ENCODE measurements around the gene HOXB4. TPM values are rescaled to one million over a fixed set of nuclear protein-coding genes. Genes with fewer than 3 reads are reported as not detected.
"Not testable (repeated sequence)": the region's sequence is repeated elsewhere in the genome, so short reads cannot be mapped to it uniquely, and the experiment has no call there.

HOXB4 gene
- total RNA-seq, 2 donors from 2014 or later = 1.9 to 3.3 TPM

DNA sequence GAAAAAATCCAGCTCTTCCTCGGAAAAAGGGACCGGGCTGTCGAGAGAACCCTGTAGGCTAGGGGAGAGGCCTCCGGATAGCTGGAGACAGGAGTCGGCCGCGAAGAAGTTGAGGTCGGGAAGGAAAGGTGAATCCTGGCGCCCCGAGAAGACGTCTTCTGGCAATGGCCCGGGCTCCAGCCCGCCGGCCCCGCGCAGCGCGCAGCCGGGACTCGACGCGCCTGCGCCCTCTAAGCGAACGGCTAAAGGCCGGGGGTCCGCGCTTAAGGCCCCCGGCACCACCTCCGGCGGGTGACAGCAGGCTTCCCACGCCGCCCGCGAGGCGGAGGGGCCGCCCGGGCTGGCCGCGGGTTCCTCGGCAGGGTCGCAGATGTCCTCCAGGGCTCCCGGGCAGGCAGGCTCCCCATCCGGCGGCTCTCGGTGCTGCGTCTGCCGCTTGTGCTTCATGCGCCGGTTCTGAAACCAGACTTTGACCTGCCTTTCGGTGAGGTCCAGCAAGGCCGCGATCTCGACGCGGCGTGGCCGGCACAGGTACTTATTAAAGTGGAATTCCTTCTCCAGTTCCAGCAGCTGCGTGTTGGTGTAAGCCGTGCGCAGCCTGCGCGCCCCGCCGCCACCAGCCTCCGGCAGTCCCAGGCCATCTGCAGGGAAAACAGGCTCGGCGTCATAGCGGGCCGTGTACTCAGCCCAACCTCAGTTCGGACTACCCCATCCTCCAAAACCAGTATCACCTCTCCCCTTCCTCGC, 34.9 kb downstream of the HOXB4 start:
- ATAC-seq (replicated peaks in 1 of 2) = peak; percentile 66 to 72
- H3K9me3 Mint-ChIP-seq = no peaks in the 10 kb centered on the region
- H3K27me3 Mint-ChIP-seq (ENCODE audit: low read depth) = peaks cover 7% of the 10 kb centered on the region
- peak overlapping the region; percentile 90 to 96 for H3K4me3 Mint-ChIP-seq
- DNase-seq = peak; percentile 77 to 78
- H3K36me3 Mint-ChIP-seq (ENCODE audit: insufficient read depth in 2 of 2) = peaks cover 8 to 10% of the 10 kb centered on the region in 2 donors
- H3K4me1 Mint-ChIP-seq (ENCODE audit: low read depth) = peaks cover 56% of the 10 kb centered on the region
- peak overlapping the region; percentile 99 for H3K27ac Mint-ChIP-seq

DNA sequence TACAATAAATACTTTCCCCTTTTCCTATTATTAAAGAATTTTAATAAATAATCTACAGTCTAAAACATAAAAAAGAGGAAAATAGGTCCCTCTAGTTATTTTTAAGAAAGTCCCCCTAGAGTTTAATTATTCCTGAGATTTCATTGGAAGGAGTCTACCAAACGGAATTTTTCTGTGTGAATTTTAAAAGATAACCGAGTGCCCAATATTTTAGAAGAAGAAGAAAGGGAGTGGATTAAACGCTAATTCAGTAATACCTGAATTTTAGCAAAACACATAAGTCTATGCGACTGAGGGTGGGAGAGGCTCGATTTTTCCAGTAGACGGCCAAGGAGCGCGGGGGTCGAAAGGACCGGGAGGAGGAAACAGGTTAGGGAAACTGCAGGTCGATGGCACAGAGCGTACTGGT, 35.4 kb downstream of the HOXB4 start:
- peak overlapping the region; percentile 90 to 96 for H3K4me3 Mint-ChIP-seq
- H3K27ac Mint-ChIP-seq = peak overlapping the region; percentile 99
- H3K36me3 Mint-ChIP-seq (ENCODE audit: insufficient read depth in 2 of 2) = peaks cover 8 to 10% of the 10 kb centered on the region in 2 donors
- H3K27me3 Mint-ChIP-seq (ENCODE audit: low read depth) = peaks cover 7% of the 10 kb centered on the region
- peaks cover 51% of the 10 kb centered on the region for H3K4me1 Mint-ChIP-seq (ENCODE audit: low read depth)
- DNase-seq (no peak), ATAC-seq (replicated peaks in 1 of 2) (peak in 1 of 2 donors; percentile 8)
- no peaks in the 10 kb centered on the region for H3K9me3 Mint-ChIP-seq

DNA sequence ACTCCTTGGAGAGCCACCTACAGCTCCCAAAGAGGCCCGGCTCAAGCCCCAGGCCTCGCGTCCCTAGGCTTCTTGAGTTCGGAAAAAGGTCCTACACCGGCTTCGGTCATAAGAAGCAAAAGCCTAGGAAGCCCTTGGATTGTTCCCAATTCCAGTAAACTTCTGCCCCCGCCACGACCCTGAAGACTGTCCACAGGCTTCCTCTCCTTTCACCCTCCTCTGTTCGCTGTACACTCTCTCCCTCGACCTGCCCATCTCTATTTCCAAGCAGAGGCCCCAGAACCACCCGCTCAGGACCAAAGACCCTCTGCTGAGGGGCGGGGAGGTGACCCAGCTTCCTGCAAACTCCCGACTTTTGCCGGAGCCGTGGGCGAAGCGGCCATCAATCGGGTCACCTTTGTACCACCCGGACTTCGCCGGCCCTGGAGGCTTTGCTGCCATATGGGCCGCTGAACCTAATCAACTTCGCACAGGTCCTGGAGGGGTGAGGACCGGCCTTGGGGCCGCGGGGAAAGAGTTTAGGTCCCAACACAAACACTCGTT, 36.0 kb downstream of the HOXB4 start:
- peak; percentile 23 to 50 for DNase-seq
- Mint-ChIP-seq H3K4me1 (ENCODE audit: low read depth) (peaks cover 46% of the 10 kb centered on the region), H3K9me3 (no peaks in the 10 kb centered on the region), H3K27ac (peak overlapping the region; percentile 98), H3K36me3 (ENCODE audit: insufficient read depth in 2 of 2) (peaks cover 8 to 10% of the 10 kb centered on the region in 2 donors), H3K4me3 (peak overlapping the region; percentile 90 to 96), H3K27me3 (ENCODE audit: low read depth) (peaks cover 7% of the 10 kb centered on the region)
- peak in 1 of 2 donors; percentile 19 for ATAC-seq (replicated peaks in 1 of 2)

DNA sequence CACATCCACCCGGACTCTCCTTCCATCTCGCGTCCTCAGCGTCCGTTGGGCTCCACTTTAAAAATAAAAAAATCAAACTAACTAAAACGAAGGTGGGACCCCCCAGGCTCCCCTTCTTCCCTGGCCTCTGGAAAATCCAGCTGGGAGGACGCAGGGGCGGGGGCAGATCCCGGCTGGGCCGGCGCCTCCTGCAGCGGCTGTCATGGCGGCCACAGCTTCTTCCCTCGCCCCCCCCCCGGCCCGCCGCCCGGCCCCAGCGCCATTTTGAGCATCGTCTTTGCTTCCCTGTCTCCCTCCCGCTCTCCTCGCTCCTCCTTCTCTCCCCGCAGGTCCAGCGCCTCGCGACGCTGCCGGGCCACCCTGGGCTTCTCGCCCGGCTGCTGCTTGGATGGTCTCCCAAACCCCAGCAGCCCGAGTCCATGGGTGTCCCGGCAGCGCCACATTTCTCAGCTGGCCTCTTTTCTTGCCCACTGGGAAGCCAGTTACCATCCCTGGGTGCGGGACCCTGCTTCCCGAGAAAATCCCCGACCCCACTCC, 36.5 kb downstream of the HOXB4 start:
- DNase-seq = peak; percentile 35 to 59
- peak; percentile 20 to 30 for ATAC-seq (replicated peaks in 1 of 2)
- Mint-ChIP-seq H3K36me3 (ENCODE audit: insufficient read depth in 2 of 2) (peaks cover 8 to 10% of the 10 kb centered on the region in 2 donors), H3K9me3 (no peaks in the 10 kb centered on the region), H3K27ac (peak overlapping the region; percentile 98), H3K4me3 (peak overlapping the region; percentile 90 to 96), H3K27me3 (ENCODE audit: low read depth) (peaks cover 10% of the 10 kb centered on the region), H3K4me1 (ENCODE audit: low read depth) (peaks cover 46% of the 10 kb centered on the region)

DNA sequence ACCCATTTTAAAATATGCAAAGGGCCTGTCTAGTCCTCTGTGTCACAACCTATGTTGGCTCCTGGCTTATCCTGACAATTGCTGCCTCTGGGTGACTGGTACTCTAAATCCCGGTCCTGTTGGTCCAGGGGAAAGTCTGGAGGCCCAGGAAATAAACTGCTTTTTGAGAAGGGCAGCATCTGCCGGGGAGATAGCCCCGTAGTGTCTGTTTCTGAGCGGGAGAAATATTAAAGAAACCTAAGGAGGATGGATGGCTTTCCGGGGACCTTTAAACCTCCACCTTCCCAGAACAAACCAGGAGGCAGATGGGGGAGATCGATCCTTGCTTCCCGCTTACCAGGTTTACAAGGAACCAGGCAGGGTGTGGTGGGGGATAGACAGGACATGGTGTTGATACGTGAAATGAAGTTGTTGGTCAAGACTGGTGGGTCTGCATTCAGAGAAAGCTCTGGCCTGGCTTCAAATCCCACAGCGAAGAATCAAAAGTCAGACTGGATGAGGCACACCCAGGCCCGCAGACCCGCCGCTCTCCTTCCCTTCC, 37.0 kb downstream of the HOXB4 start:
- Mint-ChIP-seq H3K27me3 (ENCODE audit: low read depth) (peaks cover 12% of the 10 kb centered on the region), H3K9me3 (no peaks in the 10 kb centered on the region), H3K36me3 (ENCODE audit: insufficient read depth in 2 of 2) (peaks cover 8 to 10% of the 10 kb centered on the region in 2 donors), H3K4me1 (ENCODE audit: low read depth) (peaks cover 40% of the 10 kb centered on the region), H3K27ac (peak overlapping the region; percentile 98), H3K4me3 (peak overlapping the region; percentile 90 to 96)
- no peak for DNase-seq
- ATAC-seq (replicated peaks in 1 of 2) = peak; percentile 3

DNA sequence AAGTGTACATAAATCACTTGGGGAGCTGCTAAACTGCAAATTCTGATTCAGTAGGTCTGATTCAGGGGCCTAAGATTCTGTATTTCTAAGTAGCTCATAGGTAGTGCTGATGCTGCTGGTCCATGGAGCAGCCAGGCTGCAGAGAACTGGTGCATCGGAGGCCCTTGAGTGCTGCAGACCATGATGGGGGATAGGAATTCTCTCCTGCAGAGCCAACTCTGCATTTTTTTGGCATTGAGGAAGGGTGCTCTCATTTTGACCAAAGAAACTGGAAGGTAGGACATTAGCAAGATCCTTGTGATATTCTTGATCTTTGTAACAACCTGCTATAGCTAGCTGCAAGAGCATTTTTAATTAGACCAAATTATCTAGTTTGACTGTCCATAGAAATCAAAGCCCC, 37.9 kb downstream of the HOXB4 start:
- H3K36me3 Mint-ChIP-seq (ENCODE audit: insufficient read depth in 2 of 2) = peaks cover 8 to 10% of the 10 kb centered on the region in 2 donors
- H3K27ac Mint-ChIP-seq = peak overlapping the region; percentile 74
- ATAC-seq (replicated peaks in 1 of 2) = no peak
- H3K9me3 Mint-ChIP-seq = no peaks in the 10 kb centered on the region
- peaks cover 12% of the 10 kb centered on the region for H3K27me3 Mint-ChIP-seq (ENCODE audit: low read depth)
- H3K4me3 Mint-ChIP-seq = peak overlapping the region; percentile 55 to 60
- DNase-seq = no peak
- peaks cover 31% of the 10 kb centered on the region for H3K4me1 Mint-ChIP-seq (ENCODE audit: low read depth)

DNA sequence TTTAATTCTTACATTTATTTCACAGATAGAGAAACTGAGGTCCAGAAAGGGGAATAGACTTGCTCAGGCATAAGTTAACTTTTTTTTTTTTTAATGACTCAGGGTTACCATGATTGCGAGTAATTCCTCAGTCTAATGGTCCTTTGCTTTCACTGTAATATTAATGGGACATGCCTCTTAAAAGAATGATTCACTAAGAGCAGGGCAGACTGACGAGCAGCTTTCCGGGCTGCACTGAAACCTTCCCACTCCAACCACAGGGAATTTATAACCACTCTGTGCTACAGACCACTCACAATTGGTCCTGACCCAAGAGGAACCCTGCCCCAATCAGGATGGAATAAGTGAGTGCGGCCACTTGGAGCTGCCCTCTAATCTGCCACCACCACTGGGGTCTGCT, 39.0 kb downstream of the HOXB4 start:
- Mint-ChIP-seq H3K27ac (no peak overlapping the region), H3K4me1 (ENCODE audit: low read depth) (peaks cover 26% of the 10 kb centered on the region), H3K9me3 (no peaks in the 10 kb centered on the region)

DNA sequence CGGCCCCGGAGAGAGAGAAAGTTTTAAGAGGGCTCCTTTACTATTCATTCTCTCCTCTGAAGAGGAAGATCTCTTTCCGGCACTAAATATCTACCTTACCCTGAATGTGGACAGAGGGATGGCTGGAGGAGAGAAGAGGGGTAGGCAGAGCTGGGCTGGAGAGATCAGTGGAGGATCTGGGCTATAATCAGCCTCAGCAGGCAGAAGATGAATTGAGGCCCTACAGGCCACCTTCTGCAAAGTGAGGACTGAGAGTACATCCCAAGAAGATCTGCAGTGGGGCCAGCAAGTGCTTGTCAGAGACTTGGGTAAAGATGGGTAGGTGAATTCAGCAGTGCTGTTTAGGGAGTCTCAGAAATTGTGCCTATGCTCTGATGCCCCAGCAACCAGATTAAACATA, 40.8 kb downstream of the HOXB4 start:
- Mint-ChIP-seq H3K4me1 (ENCODE audit: low read depth) (peaks cover 20% of the 10 kb centered on the region), H3K27ac (no peak overlapping the region), H3K9me3 (no peaks in the 10 kb centered on the region), H3K36me3 (ENCODE audit: insufficient read depth in 2 of 2) (peaks cover 3 to 5% of the 10 kb centered on the region in 2 donors), H3K4me3 (no peak overlapping the region), H3K27me3 (ENCODE audit: low read depth) (peaks cover 12% of the 10 kb centered on the region)
- DNase-seq = no peak
- ATAC-seq (replicated peaks in 1 of 2) = no peak

More for the DNA sequence above, 39.0 kb downstream of the HOXB4 start:
- H3K27me3 Mint-ChIP-seq (ENCODE audit: low read depth) = peaks cover 12% of the 10 kb centered on the region
- no peak overlapping the region for H3K4me3 Mint-ChIP-seq
- H3K36me3 Mint-ChIP-seq (ENCODE audit: insufficient read depth in 2 of 2) = peaks cover 8 to 10% of the 10 kb centered on the region in 2 donors
- no peak for ATAC-seq (replicated peaks in 1 of 2)
- no peak for DNase-seq

DNA sequence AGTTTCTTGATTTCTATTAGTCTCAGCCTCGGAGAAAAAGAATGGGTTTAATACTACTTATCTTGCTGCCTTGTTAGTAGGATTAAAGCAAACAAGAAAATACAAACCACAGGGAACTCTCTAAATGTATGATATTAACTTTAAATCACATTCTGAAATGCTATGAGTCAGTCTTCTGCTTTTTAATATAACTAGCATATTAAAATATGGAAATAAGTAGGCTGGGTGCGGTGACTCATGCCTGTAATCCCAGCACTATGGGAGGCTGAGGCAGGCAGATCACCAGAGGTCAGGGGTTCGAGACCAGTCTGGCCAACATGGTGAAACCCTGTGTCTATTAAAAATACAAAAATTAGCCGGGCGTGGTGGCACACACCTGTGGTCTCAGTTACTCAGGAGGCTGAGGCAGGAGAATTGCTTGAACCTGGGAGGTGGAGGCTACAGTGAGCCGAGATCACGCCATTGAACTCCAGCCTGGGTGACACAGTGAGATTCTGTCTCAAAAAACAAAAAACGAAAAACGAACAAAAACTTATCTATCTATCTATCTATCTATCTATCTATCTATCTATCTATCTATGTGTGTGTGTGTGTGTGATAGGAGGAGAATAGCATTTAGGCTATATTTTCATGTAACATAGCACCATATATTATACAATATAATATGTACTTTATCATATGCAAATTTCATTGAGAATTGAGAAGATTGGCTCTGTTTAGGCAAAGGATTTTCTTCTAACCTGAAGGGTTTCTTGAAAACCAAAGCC, 42.2 kb downstream of the HOXB4 start:
- DNase-seq; ATAC-seq (replicated peaks in 1 of 2); H3K36me3 Mint-ChIP-seq (ENCODE audit: insufficient read depth in 2 of 2); H3K4me3 Mint-ChIP-seq; H3K27ac Mint-ChIP-seq; H3K9me3 Mint-ChIP-seq: not testable (repeated sequence)
- H3K4me1 Mint-ChIP-seq (ENCODE audit: low read depth) = peaks cover 11% of the 10 kb centered on the region
- H3K27me3 Mint-ChIP-seq (ENCODE audit: low read depth) = peaks cover 12% of the 10 kb centered on the region

DNA sequence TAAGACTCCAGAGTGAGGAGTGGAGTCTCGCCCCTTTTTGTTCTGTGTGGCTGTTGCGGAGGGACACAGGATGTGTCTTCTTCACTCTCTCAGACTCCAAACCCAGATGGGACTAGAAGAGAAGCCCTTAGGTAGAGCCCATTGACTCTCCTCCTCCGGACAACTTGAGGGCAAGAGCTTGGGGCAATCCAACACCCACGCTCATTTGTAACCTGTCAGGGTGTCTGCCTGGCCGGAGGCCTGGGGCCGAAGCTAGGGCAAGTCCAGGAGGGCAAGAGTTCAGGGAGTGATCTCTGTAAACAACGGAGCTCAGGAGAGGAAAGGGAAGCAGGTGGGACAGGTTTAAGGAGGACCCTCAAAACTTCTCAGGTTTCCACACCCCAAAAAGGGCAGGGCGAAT, 45.9 kb downstream of the HOXB4 start:
- no peaks in the 10 kb centered on the region for H3K36me3 Mint-ChIP-seq (ENCODE audit: insufficient read depth in 2 of 2)
- DNase-seq (no peak), ATAC-seq (replicated peaks in 1 of 2) (no peak)
- no peaks in the 10 kb centered on the region for H3K4me1 Mint-ChIP-seq (ENCODE audit: low read depth)
- H3K27ac Mint-ChIP-seq = no peak overlapping the region
- no peak overlapping the region for H3K4me3 Mint-ChIP-seq
- H3K9me3 Mint-ChIP-seq = no peaks in the 10 kb centered on the region
- peaks cover 5% of the 10 kb centered on the region for H3K27me3 Mint-ChIP-seq (ENCODE audit: low read depth)

DNA sequence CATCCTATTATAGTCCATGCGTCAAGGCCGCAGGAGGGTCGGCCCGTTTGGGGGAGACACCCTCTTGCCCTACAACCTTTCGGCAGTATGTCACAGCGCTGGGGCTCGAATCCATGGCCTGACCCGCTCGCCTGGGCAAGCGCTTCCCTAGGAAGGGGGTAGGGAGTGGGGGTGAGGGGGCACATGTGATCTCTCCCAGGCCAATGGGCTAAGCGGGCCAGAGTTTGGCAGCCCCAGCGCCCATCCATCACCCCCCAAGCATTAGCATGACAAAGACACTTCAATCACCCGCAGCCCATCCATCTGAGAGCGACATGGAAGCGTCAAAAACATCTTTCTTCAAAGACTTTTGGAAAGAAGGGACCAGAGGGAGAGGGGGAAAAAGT, 47.3 kb downstream of the HOXB4 start, which contains the start of gene HOXB1:
HOXB1 (minus strand) TSS at position 125 of the 386 bp plus-strand sequence; CDS start at position 18, 107 bp downstream.
- Mint-ChIP-seq H3K27ac (no peak within 1 kb of the TSS), H3K36me3 (ENCODE audit: insufficient read depth in 2 of 2) (no peaks in the 10 kb centered on the region), H3K4me3 (no peak within 1 kb of the TSS), H3K4me1 (ENCODE audit: low read depth) (no peaks in the 10 kb centered on the region), H3K27me3 (ENCODE audit: low read depth) (peaks cover 10% of the 10 kb centered on the region), H3K9me3 (no peaks in the 10 kb centered on the region)
- ATAC-seq (replicated peaks in 1 of 2) (no peak), DNase-seq (no peak)

DNA sequence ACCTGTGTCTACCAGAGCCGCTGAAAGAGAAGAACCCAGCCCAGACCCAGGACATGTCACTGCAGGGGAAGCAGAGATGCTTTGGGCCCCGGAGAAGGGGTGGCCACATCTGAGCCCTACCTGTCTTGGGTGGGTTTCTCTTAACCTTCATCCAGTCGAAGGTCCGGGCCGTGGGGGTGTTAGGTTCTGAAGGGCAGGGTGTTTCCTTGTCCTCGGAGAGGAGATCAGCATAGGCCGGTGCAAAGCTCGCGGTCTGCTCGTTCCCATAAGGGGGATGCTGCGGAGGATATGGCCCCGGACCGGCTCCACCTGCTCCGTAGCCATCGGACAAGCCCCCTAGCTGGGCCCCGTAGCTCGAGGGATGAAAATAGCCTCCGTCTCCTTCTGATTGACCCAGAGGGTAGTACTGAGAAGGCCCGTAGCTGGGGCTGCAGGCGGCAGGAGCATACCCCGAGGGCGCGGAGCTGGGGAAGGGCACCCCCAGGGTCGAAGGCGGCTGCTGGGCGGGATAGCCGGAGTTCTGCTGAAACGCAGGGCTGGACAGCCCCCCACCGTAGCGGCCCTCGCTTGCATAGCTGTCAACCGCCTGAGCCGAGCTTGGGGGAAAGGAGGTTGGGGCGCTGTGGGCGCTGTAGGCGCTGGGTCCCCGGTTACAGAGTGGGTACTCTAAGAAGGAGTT, 47.8 kb downstream of the HOXB4 start:
- Mint-ChIP-seq H3K9me3 (no peaks in the 10 kb centered on the region), H3K27me3 (ENCODE audit: low read depth) (peaks cover 15% of the 10 kb centered on the region), H3K4me3 (no peak overlapping the region), H3K4me1 (ENCODE audit: low read depth) (no peaks in the 10 kb centered on the region), H3K27ac (no peak overlapping the region), H3K36me3 (ENCODE audit: insufficient read depth in 2 of 2) (no peaks in the 10 kb centered on the region)
- ATAC-seq (replicated peaks in 1 of 2) (no peak), DNase-seq (no peak)

All from activated T-cell treated with anti-CD3 and anti-CD28 coated beads, Interleukin-2, amount 50 U/mL, for 72 hours (primary cell).